ENCODE measurements around the gene PRLH. TPM values are rescaled to one million over a fixed set of nuclear protein-coding genes. Genes with fewer than 3 reads are reported as not detected.

The PRLH gene
- polyA plus RNA-seq, 1 experiment: not detected

- CTCF ChIA-PET: no interaction called here
- POLR2A ChIA-PET: no interaction called here
- H3K27me3 ChIP-seq (ENCODE audit: control insufficient read depth, insufficient read depth, low read length): no peaks in the 10 kb centered on the region
- H3K36me3 ChIP-seq (ENCODE audit: control insufficient read depth, insufficient read depth, low read length): peaks cover 10% of the 10 kb centered on the region
- no peak overlapping the region for H3K4me3 ChIP-seq (ENCODE audit: low read depth, low read length)
- TF ChIP-seq CTCF (IDR thresholded peaks at IDR 0.05; ENCODE audit: insufficient read depth, low read depth, low read length): no peak
- no peak for DNase-seq (ENCODE audit: low read depth)
Observed at GRCh38 chr2:237542001-237542704, 24.2 kb upstream of the PRLH start.

- H3K27me3 ChIP-seq (ENCODE audit: control insufficient read depth, insufficient read depth, low read length): no peaks in the 10 kb centered on the region
- no peak overlapping the region for H3K4me3 ChIP-seq (ENCODE audit: low read depth, low read length)
- no peak for TF ChIP-seq CTCF (IDR thresholded peaks at IDR 0.05; ENCODE audit: insufficient read depth, low read depth, low read length)
- ChIA-PET CTCF (interaction anchor here (1.7 kb wide), 1 partner anchor 34 kb away, joined by 6 read pairs; no protein-coding TSS in a partner anchor), POLR2A (no interaction called here)
- H3K36me3 ChIP-seq (ENCODE audit: control insufficient read depth, insufficient read depth, low read length): peaks cover 16% of the 10 kb centered on the region
- DNase-seq (ENCODE audit: low read depth): no peak
Observed at GRCh38 chr2:237546040-237546875, 20.1 kb upstream of the PRLH start.

- H3K36me3 ChIP-seq (ENCODE audit: control insufficient read depth, insufficient read depth, low read length): peaks cover 19% of the 10 kb centered on the region
- TF ChIP-seq CTCF (IDR thresholded peaks at IDR 0.05; ENCODE audit: insufficient read depth, low read depth, low read length): no peak
- no peak for DNase-seq (ENCODE audit: low read depth)
- CTCF ChIA-PET: interaction anchor here (1.7 kb wide), 1 partner anchor 35 kb away, joined by 6 read pairs; no protein-coding TSS in a partner anchor
- POLR2A ChIA-PET: no interaction called here
- no peaks in the 10 kb centered on the region for H3K27me3 ChIP-seq (ENCODE audit: control insufficient read depth, insufficient read depth, low read length)
- no peak overlapping the region for H3K4me3 ChIP-seq (ENCODE audit: low read depth, low read length)
Observed at GRCh38 chr2:237546876-237547395, 19.4 kb upstream of the PRLH start.

GRCh38 chr2:237547841-237548416 lies 18.4 kb upstream of the PRLH start:
- Histone ChIP-seq H3K27me3 (ENCODE audit: control insufficient read depth, insufficient read depth, low read length) (no peaks in the 10 kb centered on the region), H3K4me3 (ENCODE audit: low read depth, low read length) (no peak overlapping the region), H3K36me3 (ENCODE audit: control insufficient read depth, insufficient read depth, low read length) (peaks cover 22% of the 10 kb centered on the region)
- no peak for DNase-seq (ENCODE audit: low read depth)
- TF ChIP-seq CTCF (IDR thresholded peaks at IDR 0.05; ENCODE audit: insufficient read depth, low read depth, low read length): no peak
- CTCF ChIA-PET: interaction anchor here (1.7 kb wide), 1 partner anchor 12 kb away, joined by 4 read pairs; no protein-coding TSS in a partner anchor
- POLR2A ChIA-PET: no interaction called here

GRCh38 chr2:237549216-237549615 lies 17.2 kb upstream of the PRLH start:
- POLR2A ChIA-PET: no interaction called here
- H3K36me3 ChIP-seq (ENCODE audit: control insufficient read depth, insufficient read depth, low read length): peaks cover 31% of the 10 kb centered on the region
- CTCF ChIA-PET: interaction anchor here (1.5 to 1.9 kb wide), 3 partner anchors 10 to 36 kb away, joined by 4 to 5 read pairs (median 4); no protein-coding TSS in a partner anchor
- H3K27me3 ChIP-seq (ENCODE audit: control insufficient read depth, insufficient read depth, low read length): no peaks in the 10 kb centered on the region
- DNase-seq (ENCODE audit: low read depth): no peak
- TF ChIP-seq CTCF (IDR thresholded peaks at IDR 0.05; ENCODE audit: insufficient read depth, low read depth, low read length): no peak
- no peak overlapping the region for H3K4me3 ChIP-seq (ENCODE audit: low read depth, low read length)

Measured in BJ (cell line).